Naive B cell (primary cell): ENCODE results near the gene EPO. TPM values are rescaled to one million over a fixed set of nuclear protein-coding genes. Genes with fewer than 3 reads are reported as not detected.
"Not testable (repeated sequence)": the region's sequence is repeated elsewhere in the genome, so short reads cannot be mapped to it uniquely, and the experiment has no call there.

Experiments used
- ATAC-seq, 2 donors: fragments of 150-1000 bp; cut with Tn5 transposase; 2 replicates each; pipeline ENCODE4 v1.10.0; 2021; ENCODE audit warnings: low read depth in 2 of 2, mild to moderate bottlenecking in 2 of 2, moderate library complexity in 2 of 2
- DNase-seq: peaks from one replicate; pipeline ENCODE4 v3.0.0; 2022
- H3K27ac Mint-ChIP-seq, 6 donors: one replicate each; pipeline ENCODE4 v1.8.0; 2020 to 2022; ENCODE audit warnings: mild to moderate bottlenecking in 6 of 6, mixed read lengths in 6 of 6, moderate library complexity in 5 of 6, inconsistent platforms in 2 of 6
- H3K27me3 Mint-ChIP-seq, 3 donors: one replicate each; pipeline ENCODE4 v1.8.0; 2021 to 2022; ENCODE audit warnings: mixed read lengths in 3 of 3, mild to moderate bottlenecking in 1 of 3
- H3K36me3 Mint-ChIP-seq, 2 donors: one replicate each; pipeline ENCODE4 v1.8.0; 2020 to 2022; ENCODE audit warnings: mixed read lengths in 2 of 2, inconsistent platforms in 1 of 2, mild to moderate bottlenecking in 1 of 2
- H3K4me1 Mint-ChIP-seq, 3 donors: one replicate each; pipeline ENCODE4 v1.8.0; 2020 to 2022; ENCODE audit warnings: mixed read lengths in 3 of 3, inconsistent platforms in 1 of 3, mild to moderate bottlenecking in 1 of 3, moderate library complexity in 1 of 3
- H3K4me3 Mint-ChIP-seq, 8 donors: one replicate each; pipeline ENCODE4 v1.8.0; 2020 to 2022; ENCODE audit warnings: mild to moderate bottlenecking in 8 of 8, mixed read lengths in 8 of 8, moderate library complexity in 8 of 8, inconsistent platforms in 2 of 8
- H3K9me3 Mint-ChIP-seq, 7 donors: one replicate each; pipeline ENCODE4 v1.8.0; 2020 to 2022; ENCODE audit warnings: mixed read lengths in 7 of 7, mild to moderate bottlenecking in 5 of 7, inconsistent platforms in 2 of 7, moderate library complexity in 1 of 7
- polyA plus RNA-seq, 6 donors: library from polyadenylated mRNA; unstranded; fragments of 300-500 nt; fragmentation: Illumina TruSeq; gene quantifications; one replicate each; pipeline ENCODE4 v1.2.3, GENCODE V29; 2021; ENCODE audit warnings: low read depth in 6 of 6

EPO gene
- polyA plus RNA-seq, 6 donors from 2014 or later = not detected

- peaks cover 8 to 22% (median 16%) of the 10 kb centered on the region in 7 donors for H3K9me3 Mint-ChIP-seq
- H3K4me3 Mint-ChIP-seq = no peak overlapping the region
- peaks cover 0 to 16% of the 10 kb centered on the region in 2 donors for H3K36me3 Mint-ChIP-seq
- peaks cover 52 to 73% (median 70%) of the 10 kb centered on the region in 3 donors for H3K27me3 Mint-ChIP-seq
- DNase-seq (no peak), ATAC-seq (no peak)
- H3K4me1 Mint-ChIP-seq = peaks cover 8 to 17% (median 9%) of the 10 kb centered on the region in 3 donors
- H3K27ac Mint-ChIP-seq = peak overlapping the region in 1 of 6 donors; percentile 72
Measured at GRCh38 chr7:100722480-100723212, 2.4 kb downstream of the EPO start.

GRCh38 chr7:100723732-100724275 lies 3.5 kb downstream of the EPO start:
- Mint-ChIP-seq H3K9me3 (peaks cover 2 to 10% (median 7%) of the 10 kb centered on the region in 7 donors), H3K27me3 (peaks cover 47 to 72% (median 70%) of the 10 kb centered on the region in 3 donors), H3K4me1 (peaks cover 8 to 17% (median 9%) of the 10 kb centered on the region in 3 donors), H3K36me3 (peaks cover 0 to 6% of the 10 kb centered on the region in 2 donors), H3K27ac (no peak overlapping the region), H3K4me3 (no peak overlapping the region)
- DNase-seq (no peak), ATAC-seq (no peak)

- not testable (repeated sequence) for H3K27ac Mint-ChIP-seq, H3K9me3 Mint-ChIP-seq, DNase-seq, H3K36me3 Mint-ChIP-seq, H3K4me3 Mint-ChIP-seq, ATAC-seq
- Mint-ChIP-seq H3K27me3 (peaks cover 42 to 66% (median 65%) of the 10 kb centered on the region in 3 donors), H3K4me1 (peaks cover 8 to 17% (median 9%) of the 10 kb centered on the region in 3 donors)
Measured at GRCh38 chr7:100724364-100724763, 4.1 kb downstream of the EPO start.

GRCh38 chr7:100726996-100727761 lies 6.9 kb downstream of the EPO start:
- peaks cover 23 to 42% (median 40%) of the 10 kb centered on the region in 3 donors for H3K27me3 Mint-ChIP-seq
- no peak for ATAC-seq
- H3K4me3 Mint-ChIP-seq = peak overlapping the region in 1 of 8 donors; percentile 21
- H3K4me1 Mint-ChIP-seq = peaks cover 4 to 9% (median 6%) of the 10 kb centered on the region in 3 donors
- DNase-seq = no peak
- no peak overlapping the region for H3K27ac Mint-ChIP-seq
- no peaks in the 10 kb centered on the region for H3K36me3 Mint-ChIP-seq
- H3K9me3 Mint-ChIP-seq = no peaks in the 10 kb centered on the region

- Mint-ChIP-seq H3K27me3 (peaks cover 15 to 32% (median 29%) of the 10 kb centered on the region in 3 donors), H3K27ac (peak overlapping the region in 1 of 6 donors; percentile 82), H3K4me1 (peaks cover 4 to 9% (median 8%) of the 10 kb centered on the region in 3 donors), H3K36me3 (no peaks in the 10 kb centered on the region), H3K4me3 (no peak overlapping the region), H3K9me3 (no peaks in the 10 kb centered on the region)
- DNase-seq (no peak), ATAC-seq (no peak)
Measured at GRCh38 chr7:100728196-100728595, 7.9 kb downstream of the EPO start.

DNA sequence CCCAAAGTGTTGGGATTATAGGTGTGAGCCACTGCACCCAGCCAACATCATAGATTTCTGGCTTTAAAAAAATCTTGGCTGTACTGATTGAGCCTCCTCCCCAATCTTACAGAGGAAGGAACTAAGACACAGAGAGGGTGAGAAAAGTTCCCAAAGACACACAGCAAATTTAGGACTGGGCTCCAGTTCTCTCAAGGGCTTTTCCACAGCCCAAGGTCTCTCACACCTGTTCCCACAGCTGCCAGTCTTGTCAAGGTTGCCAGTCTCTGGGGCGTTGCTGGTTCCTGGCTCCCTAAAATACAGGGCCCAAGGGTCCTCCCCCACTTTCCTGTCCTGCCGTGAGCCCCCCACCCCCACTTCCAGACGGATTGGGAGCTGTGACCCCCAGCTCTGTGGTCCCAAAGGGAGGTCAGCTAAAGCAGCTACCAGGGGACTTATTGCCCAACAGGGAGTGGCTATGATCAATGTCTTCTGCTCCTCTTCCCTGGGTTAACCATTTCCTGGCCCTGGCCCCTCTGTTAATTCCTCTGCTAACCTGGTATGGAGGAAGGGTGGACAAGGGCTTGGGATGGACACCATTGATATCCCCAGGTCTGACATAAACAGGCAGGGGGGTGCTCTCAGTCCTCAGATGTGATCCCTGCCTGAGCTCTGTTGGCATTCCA lies 10.0 kb downstream of the EPO start:
- no peak overlapping the region for H3K27ac Mint-ChIP-seq
- ATAC-seq = no peak
- H3K4me3 Mint-ChIP-seq = no peak overlapping the region
- no peaks in the 10 kb centered on the region for H3K9me3 Mint-ChIP-seq
- peaks cover 7 to 20% (median 17%) of the 10 kb centered on the region in 3 donors for H3K27me3 Mint-ChIP-seq
- no peak for DNase-seq
- peaks cover 4 to 5% (median 5%) of the 10 kb centered on the region in 3 donors for H3K4me1 Mint-ChIP-seq
- H3K36me3 Mint-ChIP-seq = no peaks in the 10 kb centered on the region

- Mint-ChIP-seq H3K36me3 (no peaks in the 10 kb centered on the region), H3K4me1 (peaks cover 0 to 5% (median 3%) of the 10 kb centered on the region in 3 donors), H3K9me3 (no peaks in the 10 kb centered on the region), H3K27me3 (peaks cover 4 to 22% (median 20%) of the 10 kb centered on the region in 3 donors), H3K4me3 (peak overlapping the region in 1 of 8 donors; percentile 61), H3K27ac (no peak overlapping the region)
- peak in 1 of 2 donors; percentile 23 for ATAC-seq
- no peak for DNase-seq
Measured at GRCh38 chr7:100731937-100732636, 11.8 kb downstream of the EPO start.

DNA sequence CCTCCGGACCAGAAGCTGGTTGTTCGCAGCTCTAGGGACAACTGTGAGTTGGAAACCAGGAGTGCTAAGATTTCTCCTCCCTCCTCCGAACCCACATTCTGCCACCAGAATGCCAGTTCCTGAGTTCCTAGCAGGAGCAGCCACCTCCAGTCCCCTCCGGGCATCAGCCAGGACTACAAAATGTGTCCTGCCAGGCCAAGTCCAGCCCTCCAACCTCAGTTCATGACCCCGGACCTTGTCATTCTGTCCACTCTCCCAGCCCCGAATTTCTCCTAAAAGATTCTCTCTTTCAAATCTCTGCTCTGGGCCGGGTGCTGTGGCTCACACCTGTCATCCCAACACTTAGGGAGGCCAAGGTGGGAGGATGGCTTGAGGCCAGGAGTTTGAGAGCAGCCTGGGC lies 15.5 kb downstream of the EPO start:
- Mint-ChIP-seq H3K27ac (no peak overlapping the region), H3K4me1 (peaks cover 0 to 5% (median 3%) of the 10 kb centered on the region in 3 donors), H3K27me3 (peaks cover 0 to 12% (median 6%) of the 10 kb centered on the region in 3 donors), H3K4me3 (no peak overlapping the region), H3K36me3 (no peaks in the 10 kb centered on the region), H3K9me3 (no peaks in the 10 kb centered on the region)
- DNase-seq (no peak), ATAC-seq (no peak)

GRCh38 chr7:100736671-100737070 lies 16.4 kb downstream of the EPO start:
- H3K9me3 Mint-ChIP-seq = no peaks in the 10 kb centered on the region
- peaks cover 0 to 12% (median 6%) of the 10 kb centered on the region in 3 donors for H3K27me3 Mint-ChIP-seq
- DNase-seq (no peak), ATAC-seq (no peak)
- H3K36me3 Mint-ChIP-seq = no peaks in the 10 kb centered on the region
- H3K4me1 Mint-ChIP-seq = peaks cover 0 to 5% (median 3%) of the 10 kb centered on the region in 3 donors
- H3K4me3 Mint-ChIP-seq = no peak overlapping the region
- H3K27ac Mint-ChIP-seq = no peak overlapping the region

DNA sequence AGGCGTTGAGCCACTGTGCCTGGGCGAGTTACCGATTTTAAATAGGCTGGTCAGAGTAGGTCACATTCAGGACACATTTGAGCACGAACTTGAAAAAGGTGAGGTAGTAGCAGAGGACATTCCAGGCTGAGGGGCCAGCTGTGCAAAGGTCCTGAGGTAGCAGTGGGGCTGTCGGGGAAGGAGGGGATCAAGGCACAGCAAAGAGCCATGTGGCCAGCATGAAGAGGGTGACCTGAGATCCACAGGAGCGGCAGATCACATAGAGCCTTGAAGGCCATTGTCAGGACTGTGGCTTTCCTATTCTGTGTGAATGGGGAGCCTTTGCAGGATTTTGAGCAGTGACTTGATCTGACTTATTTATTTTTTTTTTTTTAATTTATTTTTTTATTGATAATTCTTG lies 19.7 kb downstream of the EPO start:
- H3K4me1 Mint-ChIP-seq = peaks cover 3 to 6% (median 4%) of the 10 kb centered on the region in 3 donors
- no peaks in the 10 kb centered on the region for H3K36me3 Mint-ChIP-seq
- peaks cover 5 to 13% (median 6%) of the 10 kb centered on the region in 3 donors for H3K27me3 Mint-ChIP-seq
- DNase-seq (no peak), ATAC-seq (no peak)
- H3K4me3 Mint-ChIP-seq = no peak overlapping the region
- H3K27ac Mint-ChIP-seq = no peak overlapping the region
- peaks cover 0 to 6% (median 0%) of the 10 kb centered on the region in 7 donors for H3K9me3 Mint-ChIP-seq

- peak overlapping the region in 3 of 6 donors; percentile 91 to 98 (median 97) for H3K27ac Mint-ChIP-seq
Measured at GRCh38 chr7:100744605-100745004, 24.3 kb downstream of the EPO start.

DNA sequence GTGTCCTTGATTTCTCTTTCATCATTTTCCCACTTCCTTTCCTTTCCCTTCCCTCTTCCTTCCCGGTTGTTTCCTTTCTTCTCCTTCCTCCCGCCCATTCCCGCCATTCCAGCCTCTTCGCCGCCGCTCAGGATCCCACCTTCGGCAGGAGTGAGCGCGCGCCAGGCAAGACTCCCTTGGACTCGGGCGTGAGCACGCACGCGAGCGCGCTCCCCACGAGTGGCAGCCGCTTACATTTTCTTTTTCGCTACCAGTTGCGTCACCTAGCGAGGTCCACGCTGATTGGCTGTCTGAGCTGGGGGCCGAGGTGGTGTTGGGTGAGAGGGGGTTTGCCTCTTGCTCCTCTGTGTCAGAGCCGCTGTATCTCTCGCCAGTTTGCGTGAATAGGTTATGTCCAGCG lies 24.9 kb downstream of the EPO start:
- H3K36me3 Mint-ChIP-seq = no peaks in the 10 kb centered on the region
- H3K4me1 Mint-ChIP-seq = peaks cover 3 to 10% (median 9%) of the 10 kb centered on the region in 3 donors
- H3K9me3 Mint-ChIP-seq = peaks cover 0 to 6% (median 0%) of the 10 kb centered on the region in 7 donors

More at GRCh38 chr7:100744605-100745004, 24.3 kb downstream of the EPO start:
- Mint-ChIP-seq H3K9me3 (peaks cover 0 to 6% (median 0%) of the 10 kb centered on the region in 7 donors), H3K27me3 (peaks cover 5 to 29% (median 26%) of the 10 kb centered on the region in 3 donors), H3K4me1 (peaks cover 3 to 10% (median 9%) of the 10 kb centered on the region in 3 donors), H3K36me3 (no peaks in the 10 kb centered on the region), H3K4me3 (peak overlapping the region in 7 of 8 donors; percentile 29 to 96 (median 94))
- no peak for DNase-seq
- no peak for ATAC-seq

More for the DNA sequence above, 24.9 kb downstream of the EPO start:
- DNase-seq (peak; percentile 45), ATAC-seq (peak; percentile 92 to 99)
- Mint-ChIP-seq H3K27me3 (peaks cover 6 to 28% (median 24%) of the 10 kb centered on the region in 3 donors), H3K27ac (peak overlapping the region; percentile 80 to 98 (median 90)), H3K4me3 (peak overlapping the region; percentile 74 to 96 (median 90))
